SJSA1 (cell line): ENCODE measurements around the gene DSTN. TPM values are rescaled to one million over a fixed set of nuclear protein-coding genes. Genes with fewer than 3 reads are reported as not detected.
"Not testable (repeated sequence)": the region's sequence is repeated elsewhere in the genome, so short reads cannot be mapped to it uniquely, and the experiment has no call there.

ENCODE experiments used
- DNase-seq, 2 experiments: peaks; one replicate each; pipeline ENCODE4 v3.0.0-alpha.2; 2015 to 2020; ENCODE audit warnings: low spot score in 2 of 2, low read depth in 1 of 2
- H3K27ac ChIP-seq: fragments of 250-450 bp; sonication (Bioruptor Pico); 2 replicates; pipeline ENCODE4 v1.5.1; 2020; ENCODE audit warnings: mild to moderate bottlenecking, moderate library complexity
- H3K27me3 ChIP-seq: fragments of 250-450 bp; sonication (Bioruptor Pico); replicated peaks from 2 replicates; pipeline ENCODE4 v1.5.1; 2020; ENCODE audit warnings: mild to moderate bottlenecking, moderate library complexity
- H3K36me3 ChIP-seq: fragments of 250-450 bp; sonication (Bioruptor Pico); 2 replicates; pipeline ENCODE4 v1.5.1; 2020; ENCODE audit warnings: mild to moderate bottlenecking
- H3K4me1 ChIP-seq: fragments of 250-450 bp; sonication (Bioruptor Pico); replicated peaks from 2 replicates; pipeline ENCODE4 v1.6.1; 2021; ENCODE audit warnings: mild to moderate bottlenecking
- H3K4me3 ChIP-seq: fragments of 250-450 bp; sonication (Bioruptor Pico); 2 replicates; pipeline ENCODE4 v1.5.1; 2020; ENCODE audit warnings: mild to moderate bottlenecking
- H3K9me3 ChIP-seq: fragments of 250-450 bp; sonication (Bioruptor Pico); replicated peaks from 2 replicates; pipeline ENCODE4 v1.5.1; 2020; ENCODE audit warnings: mild to moderate bottlenecking
- total RNA-seq: library from RNA; depleted of rRNA; stranded (reverse); fragments of >200 nt; shearing (Covaris generic); gene quantifications from 2 replicates; pipeline ENCODE4 v1.2.3, GENCODE V29; 2014; rRNA removed

Gene DSTN
- total RNA-seq, 1 experiment from 2014 or later, result 480 TPM

GRCh38 chr20:17658648-17658993 is 88.7 kb downstream of the DSTN start:
- peaks cover 13% of the 10 kb centered on the region; the same call in 1 of the 2 replicates for H3K4me1 ChIP-seq
- peaks cover 76% of the 10 kb centered on the region for H3K36me3 ChIP-seq
- no peaks in the 10 kb centered on the region for H3K27me3 ChIP-seq
- H3K9me3 ChIP-seq, result no peaks in the 10 kb centered on the region
- DNase-seq, result no peak
- no peak overlapping the region for H3K27ac ChIP-seq
- H3K4me3 ChIP-seq, result no peak overlapping the region

GRCh38 chr20:17659344-17659743 is 89.5 kb downstream of the DSTN start:
- not testable (repeated sequence) for H3K4me3 ChIP-seq, DNase-seq, H3K27ac ChIP-seq, H3K9me3 ChIP-seq, H3K27me3 ChIP-seq
- peaks cover 76% of the 10 kb centered on the region for H3K36me3 ChIP-seq
- peaks cover 13% of the 10 kb centered on the region; the same call in 1 of the 2 replicates for H3K4me1 ChIP-seq

Other genes starting within 250 kb of the DSTN start
- gene BFSP1, start 38.7 kb upstream of the DSTN start, total RNA-seq, result 8.0 and 9.4 TPM in 2 replicates
- gene RRBP1, start 112.2 kb downstream of the DSTN start, total RNA-seq, result 241 and 272 TPM in 2 replicates
- not detected in 2 replicates for gene BANF2, start 129.9 kb downstream of the DSTN start, total RNA-seq